Smooth muscle cell of the brain vasculature (primary cell): ENCODE data around the gene PXMP4.

Experiments
- DNase-seq: peaks from one replicate; pipeline ENCODE4 v3.0.0-alpha.2; 2012; ENCODE audit warnings: low read depth, low spot score

The PXMP4 gene

DNA sequence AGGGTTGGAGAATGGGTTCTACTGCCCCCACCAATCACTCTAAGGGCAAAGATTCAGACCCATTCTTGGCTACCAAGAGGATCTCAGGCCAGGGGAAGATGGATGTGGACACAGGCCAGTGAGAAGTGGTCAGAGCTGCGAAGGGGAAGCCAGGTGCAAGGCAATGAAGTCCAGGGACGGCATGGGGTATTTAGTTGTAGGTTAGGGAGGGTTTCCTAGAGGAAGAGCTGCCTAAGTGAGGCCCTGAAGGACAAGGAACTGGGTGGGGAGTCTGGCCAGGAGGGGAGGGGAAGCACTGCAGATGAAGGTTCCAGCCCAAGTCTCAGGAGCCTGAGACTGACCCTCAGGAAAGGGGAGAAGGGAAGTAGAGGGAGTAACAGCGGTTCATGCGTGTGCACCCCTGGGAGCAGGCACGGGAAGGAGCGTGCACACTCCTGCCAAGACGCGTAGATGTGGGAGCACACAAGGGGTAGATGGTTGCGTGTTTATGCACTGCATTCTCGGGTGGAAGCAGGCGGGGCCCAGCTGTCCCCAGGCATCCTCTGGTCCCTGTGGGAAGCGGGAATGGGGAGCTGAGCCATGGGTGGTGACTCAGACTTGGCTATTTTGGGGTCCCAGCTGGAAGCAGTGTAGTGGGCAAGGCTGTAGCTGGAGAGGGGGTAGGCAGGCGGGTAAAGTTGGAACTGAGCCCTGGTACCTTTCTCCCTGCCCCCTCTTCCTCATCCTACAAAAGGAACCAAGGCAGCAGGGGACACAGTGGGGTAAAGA, 50.1 kb downstream of the PXMP4 start:
- no peak for DNase-seq

DNA sequence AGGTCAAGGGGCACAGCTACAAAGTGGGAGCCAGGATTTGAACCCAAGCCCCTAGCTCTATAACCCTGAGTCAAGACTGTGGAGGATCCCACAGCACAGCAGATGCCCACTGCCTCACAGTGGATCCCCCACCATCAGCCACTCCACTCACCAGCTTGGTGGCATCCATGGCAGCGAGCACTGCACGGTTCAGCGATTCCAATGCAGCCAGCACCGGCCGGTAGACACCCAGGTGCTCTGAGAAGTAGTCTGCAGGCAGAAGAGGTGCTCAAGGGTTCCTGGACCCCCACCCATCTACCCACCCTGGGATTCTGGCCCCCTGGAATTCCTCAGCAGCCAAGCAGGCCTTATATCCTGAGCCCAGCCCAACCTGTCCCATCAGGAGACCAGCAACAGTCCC, 50.9 kb downstream of the PXMP4 start:
- no peak for DNase-seq

DNA sequence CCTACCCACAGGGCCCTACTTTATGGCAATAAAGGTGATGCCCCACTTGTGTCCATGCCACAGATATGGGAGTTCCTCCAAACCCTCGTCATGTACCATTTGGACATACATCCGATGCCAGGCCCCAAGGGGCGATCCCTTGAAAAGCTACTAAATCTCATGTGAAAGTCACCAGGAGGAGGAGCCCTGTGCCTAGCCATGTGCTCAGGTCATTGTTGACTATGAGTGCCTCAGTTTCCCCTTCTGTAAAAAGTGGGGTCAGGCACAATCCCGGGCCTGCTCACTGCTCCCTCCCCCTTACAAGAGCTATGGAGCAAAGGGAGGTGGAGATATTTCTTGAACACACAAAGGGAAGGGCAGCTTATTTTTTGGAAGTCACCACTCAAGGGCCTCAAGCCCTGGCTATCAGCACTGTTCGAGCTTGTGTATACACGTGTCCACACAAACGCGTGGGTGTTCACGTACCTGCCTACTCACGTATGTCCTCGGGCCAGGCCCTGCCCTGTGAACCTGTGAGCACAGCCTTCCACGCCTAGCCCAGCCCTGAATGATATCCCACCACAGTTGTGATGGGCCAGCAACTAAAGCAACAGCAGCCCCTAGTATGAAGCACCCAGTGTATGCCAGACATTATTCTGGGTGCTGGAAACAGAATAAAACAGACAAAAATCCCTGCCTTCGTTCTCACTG, 51.5 kb downstream of the PXMP4 start:
- no peak for DNase-seq

DNA sequence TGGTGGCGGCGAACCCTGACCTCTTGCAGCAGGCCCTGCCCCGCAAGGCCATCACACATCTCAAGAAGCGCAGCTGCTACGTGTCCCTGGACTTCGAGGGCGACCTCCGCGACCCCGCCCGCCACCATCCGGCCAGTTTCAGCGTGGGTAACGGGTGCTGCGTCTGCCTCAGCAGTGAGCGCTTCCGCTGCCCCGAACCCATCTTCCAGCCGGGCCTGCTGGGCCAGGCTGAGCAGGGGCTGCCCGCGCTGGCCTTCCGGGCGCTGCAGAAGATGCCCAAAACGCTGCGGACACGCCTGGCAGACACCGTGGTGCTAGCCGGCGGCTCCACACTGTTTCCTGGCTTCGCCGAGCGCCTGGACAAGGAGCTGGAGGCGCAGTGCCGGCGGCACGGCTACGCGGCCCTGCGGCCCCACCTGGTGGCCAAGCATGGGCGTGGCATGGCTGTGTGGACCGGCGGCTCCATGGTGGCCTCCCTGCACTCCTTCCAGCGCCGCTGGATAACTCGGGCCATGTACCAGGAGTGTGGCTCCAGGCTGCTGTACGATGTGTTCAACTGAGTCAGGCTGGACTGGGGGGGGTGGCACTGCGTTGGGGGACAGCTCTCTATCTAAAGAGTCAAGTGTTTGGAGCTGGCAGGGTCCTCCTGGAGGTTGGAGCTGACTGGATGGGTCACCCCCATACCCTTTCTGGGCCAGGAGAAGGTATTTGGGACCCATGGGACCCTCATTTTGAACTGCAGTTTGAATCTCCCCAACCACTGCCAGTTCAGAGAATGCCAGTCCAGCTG, 52.2 kb downstream of the PXMP4 start:
- DNase-seq, result no peak

DNA sequence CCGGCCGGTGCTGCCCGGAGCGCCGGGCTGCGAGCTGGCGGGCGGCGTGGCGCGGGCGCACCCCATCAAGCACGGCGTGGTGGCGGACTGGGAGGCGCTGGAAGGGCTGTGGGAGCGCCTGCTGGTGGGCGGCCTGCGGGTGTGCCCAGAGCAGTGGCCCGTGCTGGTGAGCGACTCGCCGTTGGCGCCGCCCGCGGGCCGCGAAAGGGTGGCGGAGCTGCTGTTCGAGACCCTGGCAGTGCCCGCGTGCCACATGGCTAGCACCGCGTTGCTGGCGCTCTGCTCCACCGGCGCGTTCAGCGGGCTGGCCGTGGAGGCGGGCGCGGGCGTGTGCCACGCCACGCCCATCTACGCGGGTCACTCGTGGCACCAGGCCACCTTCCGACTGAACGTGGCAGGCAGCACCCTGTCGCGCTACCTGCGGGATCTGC, 52.9 kb downstream of the PXMP4 start:
- DNase-seq, result no peak

DNA sequence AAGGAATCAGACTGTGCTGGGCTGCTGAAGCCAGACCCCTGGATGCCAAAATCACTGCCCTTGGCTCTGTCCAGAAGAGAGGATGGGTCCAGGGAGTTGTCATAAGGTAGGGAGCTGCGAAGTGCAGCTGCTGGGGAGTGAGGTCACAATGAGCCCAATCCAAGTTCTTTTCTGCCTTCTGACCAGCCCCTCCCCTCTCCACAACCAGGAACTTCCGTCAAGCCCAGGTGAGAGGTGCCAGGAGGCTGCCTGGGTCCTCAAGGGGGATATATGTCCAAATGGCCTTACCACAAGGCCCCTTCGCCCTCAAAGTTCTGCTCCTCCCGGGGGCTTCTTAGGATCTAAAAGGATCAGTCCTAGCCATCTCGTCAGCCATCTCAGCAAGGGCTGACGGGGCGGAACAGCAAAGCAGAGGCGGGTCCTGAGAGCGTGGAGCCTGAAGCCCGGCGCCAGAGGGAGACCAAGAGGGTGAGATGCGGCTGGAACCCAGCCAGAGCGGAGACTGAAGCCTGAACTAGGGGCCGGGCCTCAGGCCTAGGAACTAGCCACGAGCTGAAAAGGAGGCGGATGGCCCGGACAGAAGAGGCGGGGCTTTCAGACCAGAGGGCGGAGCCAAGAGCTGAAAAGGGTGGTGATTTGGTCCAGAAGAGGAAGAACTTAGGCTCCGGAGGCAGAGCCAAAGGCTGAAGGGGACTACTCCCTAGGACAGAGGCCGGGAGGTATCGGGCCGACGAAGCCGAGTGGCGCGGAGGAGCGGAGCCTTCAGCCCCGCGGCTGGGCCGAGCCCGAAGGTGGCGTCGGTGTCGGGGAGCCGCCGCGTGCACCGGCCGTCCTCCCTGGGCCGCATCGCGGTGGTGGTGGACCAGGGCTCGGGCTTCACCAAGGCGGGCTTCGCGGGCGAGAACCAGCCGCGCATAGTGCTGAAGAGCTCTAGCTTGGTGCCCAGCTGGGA, 53.5 kb downstream of the PXMP4 start, which contains the start of gene ACTL10:
Gene ACTL10 (plus strand): TSS at position 651 of the 952 bp plus-strand sequence. CDS start 555 bp downstream, outside the sequence.
- DNase-seq, result peak; percentile 97

DNA sequence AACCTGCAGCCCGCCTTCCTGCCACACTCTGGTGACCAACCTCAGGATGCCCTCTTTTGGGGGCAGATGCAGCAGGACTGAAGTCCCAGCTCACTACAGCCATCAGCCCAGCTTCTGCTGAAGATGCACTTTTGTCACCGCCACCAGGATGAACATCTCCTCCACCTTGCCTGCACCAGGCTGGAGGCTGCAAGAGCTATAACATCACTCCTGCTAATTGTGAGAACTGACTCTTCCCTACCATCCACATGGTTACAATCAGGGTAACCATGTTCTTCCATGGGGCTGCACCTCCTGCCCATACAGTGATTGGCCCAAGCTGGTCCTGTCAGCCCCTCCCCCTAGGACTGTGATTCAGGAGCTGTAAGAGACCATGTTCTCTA, 55.4 kb downstream of the PXMP4 start:
- DNase-seq, result no peak

DNA sequence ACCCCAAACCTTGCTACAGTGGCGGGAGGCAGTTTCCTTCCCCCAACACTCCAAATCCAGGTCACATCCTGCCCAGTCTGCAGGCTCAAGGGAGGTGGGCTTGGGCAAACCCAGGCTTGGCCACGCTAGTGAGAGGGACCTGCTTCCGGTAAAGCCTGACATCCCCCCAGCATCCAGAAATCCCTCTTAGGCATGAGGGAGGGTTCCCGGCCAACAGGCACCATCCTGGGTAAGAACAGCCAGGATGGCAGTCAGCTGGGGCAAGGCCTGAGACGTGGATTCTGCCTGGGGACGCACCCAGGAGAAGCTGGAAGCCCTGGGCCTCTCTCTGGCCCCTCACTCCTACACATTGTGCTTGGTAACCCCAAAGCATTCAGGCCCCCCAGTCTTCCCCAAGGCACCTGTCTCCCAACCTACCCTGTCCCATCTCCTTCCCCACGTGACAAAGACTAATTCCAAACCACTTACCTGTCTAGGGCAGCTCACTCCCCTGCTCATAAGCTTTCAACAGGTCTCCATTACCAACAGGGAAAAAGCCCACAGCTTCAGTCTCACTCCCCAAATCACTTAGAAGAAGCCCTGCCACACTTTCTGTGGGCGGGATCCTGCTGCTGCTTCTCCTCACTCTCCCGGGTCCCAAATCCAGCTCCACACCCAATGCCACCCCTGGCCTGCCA, 55.9 kb downstream of the PXMP4 start:
- DNase-seq, result no peak

DNA sequence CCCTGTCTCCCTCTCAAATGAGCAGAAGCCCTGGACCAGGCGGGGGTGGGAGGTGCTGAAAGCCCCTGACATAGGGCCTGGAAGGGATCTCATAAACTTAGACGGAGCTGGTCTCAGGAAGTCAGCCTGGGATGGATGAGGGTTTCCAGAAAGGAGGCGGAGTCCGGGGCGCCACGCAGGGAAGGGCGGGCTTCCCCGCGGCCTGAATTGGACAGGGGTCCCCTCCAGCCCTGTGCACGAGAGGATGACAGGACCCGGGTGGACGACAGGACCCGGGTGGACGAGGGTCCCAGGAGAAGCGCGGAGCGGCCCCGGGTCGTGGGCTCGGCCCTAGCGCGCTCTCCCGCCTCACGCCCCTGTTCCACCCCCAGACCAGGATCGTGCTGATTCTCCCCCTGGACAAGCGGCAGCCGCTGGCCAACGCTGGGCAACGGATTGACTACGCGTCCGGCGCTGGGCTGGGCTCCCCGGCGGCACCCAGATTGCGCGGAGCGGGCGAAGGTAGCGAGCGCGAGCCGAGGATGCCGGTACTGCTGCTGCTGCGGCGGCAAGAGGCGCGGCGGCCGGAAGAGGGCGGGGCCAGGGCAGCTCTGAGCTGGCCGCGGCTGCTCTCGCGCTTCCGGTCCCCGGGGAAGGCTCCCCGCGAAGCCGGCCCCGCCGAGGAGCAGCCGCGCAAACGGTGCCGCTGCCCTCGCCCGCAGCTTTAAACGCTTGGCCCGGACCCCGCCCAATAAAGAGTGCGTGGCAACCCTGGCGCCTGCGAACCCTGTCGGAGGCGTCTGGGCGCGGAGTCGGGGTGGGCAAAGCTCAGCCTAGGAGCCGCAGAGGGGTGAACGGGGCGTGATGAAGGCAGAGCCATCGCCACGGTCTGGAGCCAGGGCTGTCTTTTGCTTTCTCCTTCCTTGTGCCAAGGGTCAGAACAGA, 56.7 kb downstream of the PXMP4 start:
- no peak for DNase-seq

DNA sequence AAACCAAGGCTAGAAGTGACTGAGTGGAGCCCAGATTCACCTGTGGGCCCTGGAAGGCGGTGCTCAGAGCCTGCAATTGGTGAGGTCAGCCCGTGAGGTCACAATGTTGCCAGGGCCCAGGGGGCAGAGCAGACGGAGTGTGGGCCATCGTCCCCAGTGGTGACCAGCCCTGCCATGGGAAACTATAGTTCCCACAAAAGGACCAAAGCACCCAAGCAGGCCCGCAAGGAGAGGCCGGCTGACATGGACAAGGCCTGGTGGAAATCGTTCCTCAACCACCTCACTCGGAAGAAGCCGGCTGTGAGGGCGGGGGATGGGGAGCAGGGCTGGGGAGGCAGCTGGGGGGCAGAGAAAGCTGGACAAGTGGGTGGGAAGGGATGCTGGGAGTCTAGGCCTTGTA, 57.9 kb downstream of the PXMP4 start, which contains the start of gene C20orf144:
Gene C20orf144 (plus strand): TSS at position 156 of the 400 bp plus-strand sequence. CDS start 19 bp downstream, at position 175.
- no peak for DNase-seq

DNA sequence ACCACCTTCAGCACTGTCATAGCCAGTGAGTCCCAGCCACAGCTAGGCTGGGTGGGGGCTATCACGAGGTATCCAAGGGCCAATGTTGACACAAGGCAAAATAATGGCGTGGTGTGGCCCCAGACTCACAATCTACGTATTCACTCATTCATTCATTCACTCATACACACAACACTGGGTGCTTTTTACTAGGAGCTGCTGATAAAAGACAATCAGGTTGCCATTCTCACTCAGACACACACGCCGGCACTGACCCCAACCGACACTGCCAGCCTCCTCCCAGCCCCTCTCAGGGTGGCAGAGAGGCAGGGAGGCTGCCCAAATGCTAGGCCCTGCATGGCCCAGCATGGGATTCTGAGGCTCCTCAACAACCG, 59.4 kb downstream of the PXMP4 start:
- no peak for DNase-seq

DNA sequence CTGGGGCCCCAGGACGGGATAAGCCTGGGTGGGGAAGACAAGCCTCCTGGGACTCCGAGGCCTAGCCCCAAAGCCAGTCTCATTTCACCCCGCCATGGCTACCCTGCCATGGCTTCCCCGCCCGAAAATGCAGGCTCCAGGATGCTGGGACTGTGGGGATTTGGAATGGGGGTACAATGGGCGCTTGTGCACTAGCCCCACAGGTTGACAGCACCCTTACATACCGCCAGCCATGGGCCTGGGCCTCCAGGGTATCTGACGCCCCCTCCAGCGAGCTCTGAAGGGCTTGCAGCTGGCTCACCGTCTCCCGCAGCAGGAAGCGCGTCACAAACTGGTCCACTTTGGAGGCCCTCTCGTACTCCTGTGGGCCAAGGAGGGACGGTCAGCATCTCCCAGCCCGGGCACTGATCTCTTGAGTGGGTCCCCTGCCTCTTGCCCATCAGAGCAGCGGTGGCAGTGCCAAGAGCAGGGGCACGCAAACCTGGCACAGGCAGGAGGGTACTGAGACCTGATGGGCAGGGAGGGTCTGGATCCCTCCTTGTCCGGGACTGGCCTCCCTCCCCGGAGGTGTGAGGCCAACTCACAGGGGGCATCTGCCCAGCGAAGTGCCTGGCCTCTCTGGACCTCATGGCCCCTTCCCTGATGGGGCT, 60.0 kb downstream of the PXMP4 start:
- DNase-seq, result no peak

DNA sequence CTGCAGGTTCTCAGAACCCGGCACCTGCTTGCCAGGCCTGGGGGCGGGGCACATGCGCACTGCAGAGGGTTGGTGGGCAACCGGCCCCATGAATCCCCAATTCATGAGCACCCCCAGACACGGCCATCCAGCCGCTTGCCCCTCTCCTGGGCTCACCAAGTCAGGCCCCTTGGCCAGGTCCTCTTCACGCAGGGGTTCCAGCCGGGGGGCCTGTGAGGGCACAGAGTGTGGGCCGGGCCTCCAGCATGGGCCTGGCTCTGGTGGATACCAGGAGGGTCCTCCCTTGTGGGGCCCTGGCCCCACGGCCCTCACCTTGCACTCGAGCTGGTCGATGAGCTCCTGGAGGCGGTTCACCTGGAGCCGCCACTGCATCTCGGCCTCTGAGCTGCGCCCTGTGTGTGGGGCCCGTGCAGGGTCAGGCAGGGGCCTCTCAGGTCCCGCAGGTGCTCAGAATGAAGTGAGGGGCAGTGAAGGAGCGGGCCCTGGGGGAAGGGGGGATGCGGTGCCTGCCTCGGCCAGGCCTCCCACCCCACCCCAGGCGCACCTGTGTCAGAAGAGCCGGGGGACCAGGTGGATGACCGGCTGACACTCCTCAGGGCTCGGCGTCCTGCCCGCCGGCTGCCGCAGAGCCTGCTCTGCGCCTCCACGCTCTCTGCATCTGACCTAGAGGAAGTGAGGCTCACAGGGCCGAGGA, 60.6 kb downstream of the PXMP4 start:
- DNase-seq, result no peak

DNA sequence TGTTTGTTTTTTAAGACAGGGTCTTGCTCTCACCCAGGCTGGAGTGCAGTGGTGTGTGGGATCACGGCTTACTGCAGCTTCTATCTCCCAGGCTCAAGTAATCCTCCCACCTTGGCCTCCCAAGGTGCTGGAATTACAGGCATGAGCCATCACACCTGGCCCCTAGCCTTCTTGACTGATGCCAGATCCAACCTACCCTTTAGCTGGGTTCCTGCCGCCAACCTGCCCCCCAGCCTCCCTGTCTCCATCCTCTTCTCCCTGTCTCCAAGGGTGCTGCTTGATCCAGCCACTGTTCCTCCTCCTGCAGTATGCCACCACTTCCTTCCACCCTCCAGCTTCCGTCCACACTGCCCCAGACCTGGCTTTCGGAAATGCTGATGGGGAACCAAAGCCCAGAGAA, 61.2 kb downstream of the PXMP4 start:
- DNase-seq, result no peak

DNA sequence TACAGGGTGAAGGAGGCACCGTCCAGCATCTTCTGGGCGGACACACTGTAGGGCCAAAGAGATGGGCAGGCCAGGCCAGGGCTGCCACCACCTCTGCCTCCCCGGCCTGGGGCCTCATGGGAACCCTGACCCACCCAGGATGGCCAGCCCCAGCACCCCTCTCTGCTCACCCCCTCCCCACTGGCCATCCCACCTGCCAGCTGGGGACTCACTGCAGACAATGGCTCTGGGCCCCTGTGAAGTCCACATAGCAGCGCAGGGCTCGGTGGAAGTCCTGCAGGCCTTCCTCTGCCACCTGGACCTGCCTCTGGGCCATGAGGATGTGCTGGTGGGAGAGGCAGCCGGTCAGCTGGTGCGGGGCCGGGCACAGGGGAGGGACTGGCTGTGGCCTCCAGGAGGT, 61.6 kb downstream of the PXMP4 start:
- no peak for DNase-seq

DNA sequence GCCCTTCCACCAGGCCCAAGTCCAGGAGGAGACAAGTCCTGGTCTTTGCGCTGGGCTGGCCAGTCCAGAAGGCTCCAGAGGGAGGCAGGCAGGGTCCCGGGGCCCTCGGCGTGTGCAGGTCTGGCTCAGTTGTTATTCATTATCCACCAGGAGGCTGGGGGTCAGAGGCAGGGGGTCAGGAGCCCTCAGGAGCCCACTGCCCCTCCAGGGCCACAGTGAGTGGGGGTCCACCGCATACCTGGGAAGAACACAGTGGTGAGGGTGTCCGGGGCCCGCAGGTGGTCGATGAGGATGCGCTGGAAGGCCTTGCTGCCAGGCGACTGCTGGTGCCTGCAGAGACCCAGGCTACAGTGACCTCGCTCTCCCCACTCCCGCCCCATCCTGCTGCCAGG, 62.4 kb downstream of the PXMP4 start:
- DNase-seq, result no peak

DNA sequence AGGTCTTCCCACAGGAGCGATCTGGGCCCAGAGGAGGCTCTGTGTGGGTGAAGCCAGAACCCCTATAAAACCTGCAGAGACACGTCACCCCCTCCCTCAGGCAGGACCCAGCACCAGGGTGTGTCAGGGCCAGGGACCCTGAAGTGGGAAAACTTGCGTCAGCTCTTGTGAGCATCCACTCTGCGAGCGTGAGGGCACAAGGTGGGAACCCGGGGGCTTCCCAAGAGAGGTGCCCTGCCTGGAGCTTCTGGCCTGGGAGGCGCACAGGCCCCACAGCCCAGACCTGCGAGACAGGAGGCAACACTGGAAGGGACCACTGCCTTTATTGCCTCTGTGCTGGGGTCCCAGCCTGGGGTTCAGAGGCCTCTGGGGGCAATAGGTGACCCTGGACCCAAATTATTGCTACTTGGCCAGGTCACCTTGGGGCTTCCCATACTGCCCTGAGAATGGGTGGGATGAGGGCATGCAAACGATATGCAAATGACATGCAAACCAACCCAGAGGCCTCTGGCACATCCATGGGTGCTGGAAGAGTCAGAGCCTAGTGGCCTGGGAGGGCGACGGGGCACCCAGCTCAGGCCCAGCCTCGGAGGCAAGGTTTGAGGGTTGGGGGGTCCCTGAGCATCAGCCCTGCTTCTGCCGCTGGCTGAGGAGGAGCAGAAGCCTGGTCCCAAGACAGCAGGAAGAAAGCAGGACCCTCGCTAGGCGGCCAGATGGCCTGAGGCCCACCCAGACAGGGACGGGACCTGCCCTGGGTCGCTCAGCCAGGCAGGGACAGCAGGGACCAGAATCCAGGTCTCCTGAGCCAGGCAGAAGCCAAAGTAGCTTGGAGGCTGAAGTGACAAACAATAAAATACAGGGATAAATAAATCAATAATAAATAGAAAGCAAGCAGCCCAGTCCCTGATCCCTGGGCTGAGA, 63.1 kb downstream of the PXMP4 start:
- DNase-seq, result no peak
